ENCODE results near the gene GPSM3. TPM values are rescaled to one million over a fixed set of nuclear protein-coding genes. Genes with fewer than 3 reads are reported as not detected.

The GPSM3 gene
- total RNA-seq, 1 donor from 2014 or later, result 19.4 TPM

DNA sequence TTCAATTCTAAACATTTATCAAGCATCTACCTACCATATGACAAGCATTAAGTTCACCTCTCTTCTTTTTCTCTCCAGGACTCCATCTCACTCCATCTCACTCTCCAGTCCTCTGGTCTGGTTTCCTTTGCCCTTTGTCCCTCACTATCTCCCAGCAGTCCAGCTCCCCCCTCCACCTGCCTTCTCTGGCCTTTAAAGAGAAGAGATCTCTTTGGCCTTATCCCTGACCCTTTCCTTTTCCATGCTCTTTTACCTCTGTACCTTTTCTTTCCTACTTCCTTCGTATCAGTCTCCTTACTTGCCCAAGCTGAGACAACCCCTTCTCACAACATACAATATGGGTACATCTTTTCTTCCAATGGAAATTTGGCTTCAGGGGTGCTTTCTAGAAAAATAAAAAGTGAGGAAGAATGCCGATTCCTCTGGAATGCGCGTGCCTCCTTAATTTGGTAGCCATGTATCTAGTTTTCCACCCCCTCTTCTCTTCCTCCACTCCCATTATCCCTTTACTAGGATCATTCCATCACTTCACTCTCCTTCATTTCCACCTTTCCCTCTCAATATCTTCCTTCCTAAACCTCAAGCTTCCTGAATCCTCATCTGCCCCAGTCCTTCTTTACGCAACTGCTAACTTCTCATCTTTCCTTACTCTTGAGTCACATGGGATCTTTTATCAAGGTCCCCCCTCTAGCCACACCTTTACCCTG lies 15.8 kb downstream of the GPSM3 start:
- H3K4me1 ChIP-seq, result peaks cover 9 to 27% of the 10 kb centered on the region in 2 donors
- no peaks in the 10 kb centered on the region for H3K27me3 ChIP-seq
- H3K9me3 ChIP-seq, result no peaks in the 10 kb centered on the region
- TF ChIP-seq, protein P1, sequence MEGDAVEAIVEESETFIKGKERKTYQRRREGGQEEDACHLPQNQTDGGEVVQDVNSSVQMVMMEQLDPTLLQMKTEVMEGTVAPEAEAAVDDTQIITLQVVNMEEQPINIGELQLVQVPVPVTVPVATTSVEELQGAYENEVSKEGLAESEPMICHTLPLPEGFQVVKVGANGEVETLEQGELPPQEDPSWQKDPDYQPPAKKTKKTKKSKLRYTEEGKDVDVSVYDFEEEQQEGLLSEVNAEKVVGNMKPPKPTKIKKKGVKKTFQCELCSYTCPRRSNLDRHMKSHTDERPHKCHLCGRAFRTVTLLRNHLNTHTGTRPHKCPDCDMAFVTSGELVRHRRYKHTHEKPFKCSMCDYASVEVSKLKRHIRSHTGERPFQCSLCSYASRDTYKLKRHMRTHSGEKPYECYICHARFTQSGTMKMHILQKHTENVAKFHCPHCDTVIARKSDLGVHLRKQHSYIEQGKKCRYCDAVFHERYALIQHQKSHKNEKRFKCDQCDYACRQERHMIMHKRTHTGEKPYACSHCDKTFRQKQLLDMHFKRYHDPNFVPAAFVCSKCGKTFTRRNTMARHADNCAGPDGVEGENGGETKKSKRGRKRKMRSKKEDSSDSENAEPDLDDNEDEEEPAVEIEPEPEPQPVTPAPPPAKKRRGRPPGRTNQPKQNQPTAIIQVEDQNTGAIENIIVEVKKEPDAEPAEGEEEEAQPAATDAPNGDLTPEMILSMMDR (IDR thresholded peaks at IDR 0.05), result no peak
- intact Hi-C loops (cut with DNase I), result loop anchor here (1.0 to 10.0 kb wide), 7 partner anchors 19 to 1241 kb away; partner anchors contain the start of genes BRD2, C6orf47, CSNK2B and CUTA
- H3K4me3 ChIP-seq, result peak overlapping the region; percentile 73 to 99
- peaks cover 14 to 16% of the 10 kb centered on the region in 2 donors for H3K36me3 ChIP-seq
- no peak for DNase-seq (ENCODE audit: low spot score in 2 of 2)
- H3K27ac ChIP-seq, result peak overlapping the region; percentile 87 to 92

DNA sequence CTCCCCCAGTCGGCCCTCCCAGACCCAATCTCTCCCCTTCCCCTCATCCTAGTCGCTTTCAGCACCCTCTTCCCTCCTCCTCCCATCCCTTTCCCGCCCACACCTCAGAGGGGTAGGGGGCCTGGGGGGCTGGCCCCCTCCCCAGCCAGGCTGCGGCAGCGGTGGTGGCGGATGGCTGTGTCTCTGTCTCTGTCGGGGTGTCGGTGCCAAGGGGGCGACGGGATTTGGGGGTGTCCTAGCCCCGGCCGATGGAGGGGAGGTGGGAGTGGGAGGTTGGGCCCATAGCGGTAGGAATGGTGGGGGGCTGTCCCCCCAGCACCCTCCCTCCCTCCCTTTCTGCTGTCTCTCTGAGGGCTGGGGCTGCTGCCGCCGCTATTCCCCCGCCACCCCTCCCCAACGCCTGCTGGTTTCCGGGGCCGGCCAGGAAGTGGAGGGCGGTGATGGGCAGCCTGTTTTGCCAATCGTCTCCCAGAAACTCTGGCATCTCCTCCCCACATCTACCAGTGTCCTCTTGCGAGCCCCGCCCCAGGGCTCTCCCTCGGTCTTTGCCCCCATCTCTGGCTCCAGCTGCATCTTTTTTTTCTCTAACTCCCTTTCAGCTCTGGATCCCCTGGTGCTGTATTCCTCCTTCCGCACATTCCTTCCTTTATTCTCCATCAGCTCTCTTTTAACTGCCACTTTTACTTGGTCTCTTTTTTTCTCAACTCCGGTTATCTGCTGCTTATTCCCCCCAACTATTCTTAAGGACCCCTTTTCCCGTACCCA lies 16.6 kb downstream of the GPSM3 start, which contains the start of gene AGPAT1:
TSS of gene AGPAT1 (minus strand) at position 374 of the 765 bp plus-strand sequence. CDS start 4,588 bp downstream, outside the sequence.
- H3K9me3 ChIP-seq, result no peaks in the 10 kb centered on the region
- H3K27me3 ChIP-seq, result no peaks in the 10 kb centered on the region
- H3K36me3 ChIP-seq, result peaks cover 12 to 13% of the 10 kb centered on the region in 2 donors
- DNase-seq (ENCODE audit: low spot score in 2 of 2), result peak; percentile 87 to 97
- TF ChIP-seq, protein P1 (IDR thresholded peaks at IDR 0.05), result no peak
- H3K4me1 ChIP-seq, result peaks cover 9 to 27% of the 10 kb centered on the region in 2 donors
- peak within 1 kb of the TSS; percentile 73 to 99 for H3K4me3 ChIP-seq
- peak within 1 kb of the TSS; percentile 87 to 92 for H3K27ac ChIP-seq
- intact Hi-C loops (cut with DNase I), result loop anchor here (1.0 to 10.0 kb wide), 5 partner anchors 23 to 1241 kb away; partner anchors contain the start of genes BRD2, C6orf47, CSNK2B and CUTA

DNA sequence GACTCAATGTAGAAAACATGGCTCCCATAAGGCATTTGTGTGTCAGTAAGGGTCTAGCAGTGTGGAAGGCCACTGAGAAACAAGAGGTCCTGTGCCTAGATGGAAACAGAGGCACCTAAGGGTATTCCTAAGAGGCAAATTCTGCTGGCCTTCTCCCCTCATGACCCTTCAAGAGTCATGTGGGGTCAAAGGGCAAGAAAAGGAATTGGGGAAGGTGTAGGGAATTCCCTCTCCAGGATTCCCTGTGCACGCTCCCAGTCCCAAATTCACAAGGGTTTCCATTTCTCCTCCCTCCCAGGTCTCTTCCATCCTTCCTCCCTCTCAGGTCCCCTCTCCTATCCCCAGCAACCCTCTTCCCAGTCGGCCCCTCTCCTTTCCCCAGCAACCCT lies 17.1 kb downstream of the GPSM3 start:
- intact Hi-C loops (cut with DNase I), result loop anchor here (5.0 to 10.0 kb wide), 4 partner anchors 201 to 1242 kb away; partner anchors contain the start of genes BRD2, C6orf47, CSNK2B and CUTA
- TF ChIP-seq, protein P1 (IDR thresholded peaks at IDR 0.05), result no peak
- peaks cover 10 to 16% of the 10 kb centered on the region in 2 donors for H3K36me3 ChIP-seq
- H3K27ac ChIP-seq, result peak overlapping the region; percentile 87 to 92
- no peaks in the 10 kb centered on the region for H3K27me3 ChIP-seq
- peak overlapping the region; percentile 73 to 99 for H3K4me3 ChIP-seq
- H3K9me3 ChIP-seq, result no peaks in the 10 kb centered on the region
- H3K4me1 ChIP-seq, result peaks cover 9 to 27% of the 10 kb centered on the region in 2 donors
- no peak for DNase-seq (ENCODE audit: low spot score in 2 of 2)

DNA sequence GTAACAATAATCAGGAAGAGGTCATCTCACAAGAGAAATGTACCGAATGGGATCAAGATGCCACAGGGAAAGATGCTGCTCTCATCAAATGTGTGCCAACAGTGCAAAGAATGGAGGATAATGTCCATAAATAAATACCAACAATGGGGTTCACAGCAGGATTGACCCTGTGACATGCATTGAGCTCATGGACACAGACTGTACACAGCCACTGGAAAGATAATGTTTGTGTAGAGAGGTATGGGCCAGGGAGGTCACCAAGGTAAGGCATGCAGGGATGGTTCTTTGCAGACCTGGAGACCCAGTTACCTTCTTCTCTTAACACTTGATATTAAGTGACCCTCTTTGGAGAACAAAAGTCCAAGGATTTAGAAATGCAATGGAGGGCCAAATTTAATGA lies 18.0 kb downstream of the GPSM3 start:
- Histone ChIP-seq H3K9me3 (no peaks in the 10 kb centered on the region), H3K36me3 (peaks cover 6 to 18% of the 10 kb centered on the region in 2 donors), H3K27ac (no peak overlapping the region), H3K4me3 (no peak overlapping the region), H3K27me3 (no peaks in the 10 kb centered on the region), H3K4me1 (peaks cover 9 to 24% of the 10 kb centered on the region in 2 donors)
- no peak for DNase-seq (ENCODE audit: low spot score in 2 of 2)
- TF ChIP-seq, protein P1 (IDR thresholded peaks at IDR 0.05), result no peak
- intact Hi-C loops (cut with DNase I), result loop anchor here (10.0 kb wide), 2 partner anchors 200 to 510 kb away; partner anchors contain the start of genes C6orf47, CSNK2B, DXO and GPANK1

DNA sequence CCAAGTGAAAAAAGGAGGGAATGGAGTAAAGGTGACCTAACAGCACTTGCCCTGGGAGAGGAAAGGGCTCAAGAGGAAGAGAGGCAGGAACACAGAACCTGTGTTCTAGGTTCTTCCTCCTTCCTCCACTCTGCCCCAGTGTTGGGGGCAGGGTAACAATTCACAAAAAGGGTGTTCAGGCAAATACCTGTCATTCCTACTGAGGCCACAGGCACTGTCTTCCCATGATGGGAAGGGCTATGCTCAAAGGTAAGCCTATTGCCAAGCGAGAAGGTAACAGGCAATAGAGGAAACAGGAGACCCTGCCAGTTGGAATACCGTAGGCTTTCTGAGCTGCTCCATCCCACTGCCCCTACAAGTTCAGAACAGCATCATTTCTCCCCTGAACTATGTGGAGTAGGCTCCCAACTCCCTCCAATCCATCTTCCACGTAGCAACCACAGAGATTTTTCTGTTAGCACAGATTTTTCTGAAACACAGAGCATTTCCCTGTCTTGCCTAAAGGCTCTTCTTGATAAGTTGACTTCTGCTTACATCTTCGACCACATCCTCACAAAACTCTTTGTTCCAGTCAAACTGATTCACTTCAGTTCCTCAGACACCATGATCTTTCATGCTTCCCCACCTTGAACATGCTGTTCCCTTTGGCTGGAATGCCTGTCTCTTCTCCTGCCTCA lies 19.3 kb downstream of the GPSM3 start:
- TF ChIP-seq, protein P1 (IDR thresholded peaks at IDR 0.05), result no peak
- DNase-seq (ENCODE audit: low spot score in 2 of 2), result no peak
- H3K27ac ChIP-seq, result no peak overlapping the region
- peaks cover 11 to 29% of the 10 kb centered on the region in 2 donors for H3K36me3 ChIP-seq
- peaks cover 6 to 16% of the 10 kb centered on the region in 2 donors for H3K4me1 ChIP-seq
- intact Hi-C loops (cut with DNase I), result loop anchor here (10.0 kb wide), 2 partner anchors 198 to 508 kb away; partner anchors contain the start of genes C6orf47, CSNK2B, DXO and GPANK1
- H3K9me3 ChIP-seq, result no peaks in the 10 kb centered on the region
- H3K4me3 ChIP-seq, result no peak overlapping the region
- H3K27me3 ChIP-seq, result no peaks in the 10 kb centered on the region
